GM12874 (cell line): ENCODE results near the gene C1orf116.

Source experiments
- TF ChIP-seq, protein P1 (sequence below): IDR thresholded peaks from 2 replicates; pipeline ENCODE4 v1.5.1; 2011; ENCODE audit warnings: low read depth, mild to moderate bottlenecking, control low read depth, low read length, moderate library complexity; ENCODE audit not compliant: insufficient read depth

C1orf116 gene

GRCh38 chr1:207032528-207033017 lies at the start of gene C1orf116:
Gene C1orf116 (minus strand): TSS chr1:207032756. CDS start chr1:207027598, 5,158 bp downstream.
- TF ChIP-seq, protein P1, sequence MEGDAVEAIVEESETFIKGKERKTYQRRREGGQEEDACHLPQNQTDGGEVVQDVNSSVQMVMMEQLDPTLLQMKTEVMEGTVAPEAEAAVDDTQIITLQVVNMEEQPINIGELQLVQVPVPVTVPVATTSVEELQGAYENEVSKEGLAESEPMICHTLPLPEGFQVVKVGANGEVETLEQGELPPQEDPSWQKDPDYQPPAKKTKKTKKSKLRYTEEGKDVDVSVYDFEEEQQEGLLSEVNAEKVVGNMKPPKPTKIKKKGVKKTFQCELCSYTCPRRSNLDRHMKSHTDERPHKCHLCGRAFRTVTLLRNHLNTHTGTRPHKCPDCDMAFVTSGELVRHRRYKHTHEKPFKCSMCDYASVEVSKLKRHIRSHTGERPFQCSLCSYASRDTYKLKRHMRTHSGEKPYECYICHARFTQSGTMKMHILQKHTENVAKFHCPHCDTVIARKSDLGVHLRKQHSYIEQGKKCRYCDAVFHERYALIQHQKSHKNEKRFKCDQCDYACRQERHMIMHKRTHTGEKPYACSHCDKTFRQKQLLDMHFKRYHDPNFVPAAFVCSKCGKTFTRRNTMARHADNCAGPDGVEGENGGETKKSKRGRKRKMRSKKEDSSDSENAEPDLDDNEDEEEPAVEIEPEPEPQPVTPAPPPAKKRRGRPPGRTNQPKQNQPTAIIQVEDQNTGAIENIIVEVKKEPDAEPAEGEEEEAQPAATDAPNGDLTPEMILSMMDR: no peak

- TF ChIP-seq, protein P1: no peak
These were observed 49.2 kb upstream of the C1orf116 start for GRCh38 chr1:207081806-207082205.

DNA sequence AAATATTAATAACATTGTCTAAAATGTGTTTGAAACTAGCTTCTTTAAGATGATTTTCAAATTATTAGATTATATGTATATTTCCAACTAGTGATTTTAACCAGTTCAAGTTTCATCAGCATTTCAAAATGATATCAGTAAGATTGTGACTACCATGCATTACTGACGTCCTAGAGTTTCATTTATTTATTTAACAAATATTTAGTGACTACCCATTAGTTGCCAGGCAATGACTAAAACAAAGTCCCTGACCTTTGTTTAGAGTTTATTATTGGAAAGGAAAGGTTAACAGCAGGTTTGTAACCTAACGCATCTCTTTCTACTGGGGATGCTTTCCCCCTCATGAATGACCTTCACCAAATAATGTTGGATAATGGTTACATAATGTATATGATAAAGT lies 48.5 kb upstream of the C1orf116 start:
- TF ChIP-seq, protein P1: no peak

DNA sequence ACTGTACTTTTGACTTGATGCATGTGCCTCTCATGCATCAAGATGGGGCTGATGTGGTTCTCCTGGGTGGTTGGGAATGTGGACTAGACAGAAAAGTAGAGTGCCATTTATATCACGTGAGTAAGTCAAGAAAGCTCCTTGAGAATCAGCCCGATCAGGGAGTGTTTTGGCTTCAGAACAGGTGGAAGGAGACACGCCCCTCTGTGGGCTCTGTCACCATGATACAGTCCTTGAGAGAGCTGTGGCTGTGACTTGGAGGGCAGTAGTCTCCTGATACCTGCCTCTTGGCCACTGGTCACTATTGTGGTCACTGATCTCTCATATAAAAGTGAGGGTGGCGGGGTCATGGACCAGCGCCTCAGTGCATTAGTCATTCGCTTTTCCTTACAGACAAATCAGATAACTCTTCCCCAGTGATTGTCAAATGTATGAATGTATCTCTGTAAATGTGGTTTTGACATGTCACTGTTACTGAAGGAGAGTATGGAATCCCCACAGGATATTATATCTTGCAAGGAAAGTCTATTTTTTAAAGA lies 47.2 kb upstream of the C1orf116 start:
- TF ChIP-seq, protein P1: no peak

- TF ChIP-seq, protein P1: no peak
These were observed 46.1 kb upstream of the C1orf116 start for GRCh38 chr1:207078578-207079132.

DNA sequence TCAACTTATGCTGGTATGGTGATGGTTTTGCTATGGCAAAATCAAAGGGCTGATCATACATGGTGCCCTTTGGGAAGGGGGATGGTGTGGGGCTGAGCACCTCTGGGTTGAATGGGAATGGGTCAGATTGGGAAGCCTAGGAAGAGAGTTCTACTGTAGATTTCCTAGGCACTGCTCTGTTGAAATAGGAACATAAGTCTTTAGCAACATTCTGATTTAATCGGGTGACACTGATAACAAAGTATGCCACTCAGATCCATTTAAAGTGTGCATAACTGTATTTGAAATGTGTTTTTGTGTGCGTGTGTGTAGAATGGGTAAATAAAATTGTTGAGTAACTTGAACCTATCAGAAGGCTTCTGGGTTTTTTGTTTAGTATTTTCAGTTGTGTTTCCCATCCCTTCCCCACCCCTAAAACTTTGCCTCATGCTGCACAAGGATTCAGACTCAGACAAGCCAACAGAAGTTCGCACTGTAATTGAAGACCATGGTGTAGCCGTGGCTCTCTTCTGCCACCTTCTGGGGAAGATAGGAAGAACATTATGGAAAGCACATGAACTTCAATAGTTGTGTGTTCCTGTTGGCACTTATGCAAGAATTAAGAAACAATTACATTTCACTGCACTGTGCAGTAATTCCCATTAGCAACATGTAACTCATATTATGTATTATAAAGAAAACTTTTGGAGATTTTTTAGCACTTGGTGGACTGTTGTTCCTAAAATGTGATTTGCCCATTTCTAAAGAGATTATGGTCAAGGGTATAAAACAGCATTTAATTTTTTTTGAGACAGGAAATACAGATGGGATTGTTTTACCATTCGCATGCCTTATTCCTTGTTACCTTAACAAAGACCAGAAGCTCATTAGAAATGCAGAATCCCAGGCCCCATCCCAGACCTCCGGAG lies 45.2 kb upstream of the C1orf116 start:
- TF ChIP-seq, protein P1: peak; percentile 77

DNA sequence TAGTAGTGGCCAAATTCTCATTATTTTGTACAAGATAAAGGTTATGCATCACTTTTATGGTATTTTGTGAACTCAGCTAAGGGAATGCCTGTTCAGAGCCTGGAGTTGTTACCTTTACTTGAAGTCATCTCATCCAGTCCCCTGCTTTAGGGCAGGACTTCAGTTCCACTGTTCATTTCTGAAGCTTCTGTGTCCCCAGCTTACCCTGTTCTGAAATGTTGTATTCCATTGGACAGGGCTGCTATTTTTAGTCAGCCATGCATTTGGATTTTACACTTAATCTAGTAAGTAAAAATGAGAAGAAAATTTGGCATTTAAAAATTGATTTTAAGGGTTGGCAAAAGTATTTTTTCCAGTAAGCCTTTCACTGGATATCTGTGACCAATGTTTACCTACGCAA lies 44.5 kb upstream of the C1orf116 start:
- TF ChIP-seq, protein P1: no peak
